WI38 (cell line): ENCODE results near the gene EIF5AL1.
"Not testable (repeated sequence)": the region's sequence is repeated elsewhere in the genome, so short reads cannot be mapped to it uniquely, and the experiment has no call there.

Experiments used
- H3K4me3 ChIP-seq: 2 replicates; pipeline ENCODE4 v1.5.1; 2011; ENCODE audit warnings: low read depth, mild to moderate bottlenecking, control low read depth, low read length
- CTCF ChIP-seq: IDR thresholded peaks from 2 replicates; pipeline ENCODE4 v1.5.1; 2012; ENCODE audit warnings: low read depth, mild to moderate bottlenecking, control low read depth, low read length

The EIF5AL1 gene

GRCh38 chr10:79505829-79506228, 6.5 kb upstream of the EIF5AL1 start:
- no peak for TF ChIP-seq CTCF

GRCh38 chr10:79507440-79508167, 4.7 kb upstream of the EIF5AL1 start:
- no peak overlapping the region for H3K4me3 ChIP-seq

More at GRCh38 chr10:79505829-79506228, 6.5 kb upstream of the EIF5AL1 start:
- H3K4me3 ChIP-seq, result no peak overlapping the region

GRCh38 chr10:79508245-79508644, 4.1 kb upstream of the EIF5AL1 start:
- not testable (repeated sequence) for H3K4me3 ChIP-seq

More at GRCh38 chr10:79507440-79508167, 4.7 kb upstream of the EIF5AL1 start:
- no peak for TF ChIP-seq CTCF

- not testable (repeated sequence) for H3K4me3 ChIP-seq
These were observed 2.9 kb upstream of the EIF5AL1 start for GRCh38 chr10:79509306-79509933.

GRCh38 chr10:79509934-79510508, 2.3 kb upstream of the EIF5AL1 start:
- not testable (repeated sequence) for H3K4me3 ChIP-seq

- not testable (repeated sequence) for H3K4me3 ChIP-seq
These were observed 4.3 kb downstream of the EIF5AL1 start for GRCh38 chr10:79516532-79517205.

GRCh38 chr10:79517567-79517966, 5.2 kb downstream of the EIF5AL1 start:
- H3K4me3 ChIP-seq, result not testable (repeated sequence)

GRCh38 chr10:79521751-79522150, 9.4 kb downstream of the EIF5AL1 start:
- H3K4me3 ChIP-seq, result not testable (repeated sequence)

GRCh38 chr10:79522464-79522863, 10.1 kb downstream of the EIF5AL1 start:
- not testable (repeated sequence) for H3K4me3 ChIP-seq

GRCh38 chr10:79523157-79523853, 11.0 kb downstream of the EIF5AL1 start:
- not testable (repeated sequence) for H3K4me3 ChIP-seq

- H3K4me3 ChIP-seq, result not testable (repeated sequence)
These were observed 12.8 kb downstream of the EIF5AL1 start for GRCh38 chr10:79525049-79525710.

- H3K4me3 ChIP-seq, result not testable (repeated sequence)
These were observed 15.9 kb downstream of the EIF5AL1 start for GRCh38 chr10:79528261-79528660.

GRCh38 chr10:79533142-79533902, 21.0 kb downstream of the EIF5AL1 start:
- not testable (repeated sequence) for H3K4me3 ChIP-seq

- H3K4me3 ChIP-seq, result not testable (repeated sequence)
These were observed 21.5 kb downstream of the EIF5AL1 start for GRCh38 chr10:79533903-79534175.

GRCh38 chr10:79538311-79538710, 26.0 kb downstream of the EIF5AL1 start:
- not testable (repeated sequence) for H3K4me3 ChIP-seq

GRCh38 chr10:79540930-79541329, 28.6 kb downstream of the EIF5AL1 start:
- H3K4me3 ChIP-seq, result not testable (repeated sequence)
